ENCODE results near the gene RET. TPM values are rescaled to one million over a fixed set of nuclear protein-coding genes. Genes with fewer than 3 reads are reported as not detected.

RET gene
- total RNA-seq, 1 experiment from 2014 or later: not detected

DNA sequence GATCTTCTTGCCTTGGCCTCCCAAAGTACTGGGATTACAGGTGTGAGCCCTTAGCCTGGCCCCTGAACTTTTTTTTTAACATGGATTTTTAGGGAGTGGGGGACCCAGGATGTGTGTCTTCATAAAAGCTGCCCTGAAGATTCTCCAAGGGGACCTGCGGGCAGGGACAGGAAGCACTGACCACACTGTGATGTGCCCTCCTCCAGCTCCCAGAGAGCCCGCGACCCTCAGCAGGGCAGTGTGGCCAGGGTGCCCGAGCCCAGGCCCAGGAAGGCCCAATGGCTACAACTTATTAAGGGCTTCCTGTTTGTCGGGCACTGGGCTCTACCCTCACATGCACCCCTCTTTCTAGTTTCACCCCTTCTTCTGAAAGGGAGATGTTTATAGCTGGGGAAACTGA is 2.5 kb upstream of the RET start:
- peaks cover 4% of the 10 kb centered on the region; the same call in 1 of the 2 replicates for H3K4me1 ChIP-seq
- CTCF ChIA-PET: no interaction called here
- peaks cover 10% of the 10 kb centered on the region for H3K27me3 ChIP-seq (replicated peaks; ENCODE audit: control insufficient read depth, insufficient read depth, low read length)
- H3K4me1 Mint-ChIP-seq (ENCODE audit: low read depth, unreplicated experiment): no peaks in the 10 kb centered on the region
- H3K27me3 Mint-ChIP-seq (ENCODE audit: insufficient read depth, unreplicated experiment): peaks cover 24% of the 10 kb centered on the region
- intact Hi-C loops (cut with micrococcal nuclease; ENCODE audit: unreplicated experiment): no loop called here
- no peak for DNase-seq
- no peak overlapping the region for H3K4me3 ChIP-seq (ENCODE audit: low read depth, low read length)
- no peak overlapping the region for H3K27ac Mint-ChIP-seq (ENCODE audit: unreplicated experiment)
- H3K9me3 ChIP-seq: no peaks in the 10 kb centered on the region
- no TSS peak for BruUV-seq (replicated peaks)
- H3K9me3 Mint-ChIP-seq (ENCODE audit: unreplicated experiment): no peaks in the 10 kb centered on the region
- POLR2A ChIA-PET: interaction anchor here (0.7 kb wide), 1 partner anchor 283 kb away, joined by 3 read pairs; no protein-coding TSS in a partner anchor
- H3K36me3 ChIP-seq (ENCODE audit: control insufficient read depth, insufficient read depth, low read length): no peaks in the 10 kb centered on the region; the same call in 1 of the 2 replicates
- TF ChIP-seq, protein P1, sequence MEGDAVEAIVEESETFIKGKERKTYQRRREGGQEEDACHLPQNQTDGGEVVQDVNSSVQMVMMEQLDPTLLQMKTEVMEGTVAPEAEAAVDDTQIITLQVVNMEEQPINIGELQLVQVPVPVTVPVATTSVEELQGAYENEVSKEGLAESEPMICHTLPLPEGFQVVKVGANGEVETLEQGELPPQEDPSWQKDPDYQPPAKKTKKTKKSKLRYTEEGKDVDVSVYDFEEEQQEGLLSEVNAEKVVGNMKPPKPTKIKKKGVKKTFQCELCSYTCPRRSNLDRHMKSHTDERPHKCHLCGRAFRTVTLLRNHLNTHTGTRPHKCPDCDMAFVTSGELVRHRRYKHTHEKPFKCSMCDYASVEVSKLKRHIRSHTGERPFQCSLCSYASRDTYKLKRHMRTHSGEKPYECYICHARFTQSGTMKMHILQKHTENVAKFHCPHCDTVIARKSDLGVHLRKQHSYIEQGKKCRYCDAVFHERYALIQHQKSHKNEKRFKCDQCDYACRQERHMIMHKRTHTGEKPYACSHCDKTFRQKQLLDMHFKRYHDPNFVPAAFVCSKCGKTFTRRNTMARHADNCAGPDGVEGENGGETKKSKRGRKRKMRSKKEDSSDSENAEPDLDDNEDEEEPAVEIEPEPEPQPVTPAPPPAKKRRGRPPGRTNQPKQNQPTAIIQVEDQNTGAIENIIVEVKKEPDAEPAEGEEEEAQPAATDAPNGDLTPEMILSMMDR (IDR thresholded peaks at IDR 0.05; ENCODE audit: insufficient read depth in 1 of 2, low read depth in 1 of 2, low read length in 1 of 2, severe bottlenecking in 1 of 2, unreplicated experiment in 1 of 2): no peak
- no peaks in the 10 kb centered on the region for H3K36me3 Mint-ChIP-seq (ENCODE audit: insufficient read depth, unreplicated experiment)
- no peak overlapping the region for H3K4me3 Mint-ChIP-seq (ENCODE audit: unreplicated experiment)

DNA sequence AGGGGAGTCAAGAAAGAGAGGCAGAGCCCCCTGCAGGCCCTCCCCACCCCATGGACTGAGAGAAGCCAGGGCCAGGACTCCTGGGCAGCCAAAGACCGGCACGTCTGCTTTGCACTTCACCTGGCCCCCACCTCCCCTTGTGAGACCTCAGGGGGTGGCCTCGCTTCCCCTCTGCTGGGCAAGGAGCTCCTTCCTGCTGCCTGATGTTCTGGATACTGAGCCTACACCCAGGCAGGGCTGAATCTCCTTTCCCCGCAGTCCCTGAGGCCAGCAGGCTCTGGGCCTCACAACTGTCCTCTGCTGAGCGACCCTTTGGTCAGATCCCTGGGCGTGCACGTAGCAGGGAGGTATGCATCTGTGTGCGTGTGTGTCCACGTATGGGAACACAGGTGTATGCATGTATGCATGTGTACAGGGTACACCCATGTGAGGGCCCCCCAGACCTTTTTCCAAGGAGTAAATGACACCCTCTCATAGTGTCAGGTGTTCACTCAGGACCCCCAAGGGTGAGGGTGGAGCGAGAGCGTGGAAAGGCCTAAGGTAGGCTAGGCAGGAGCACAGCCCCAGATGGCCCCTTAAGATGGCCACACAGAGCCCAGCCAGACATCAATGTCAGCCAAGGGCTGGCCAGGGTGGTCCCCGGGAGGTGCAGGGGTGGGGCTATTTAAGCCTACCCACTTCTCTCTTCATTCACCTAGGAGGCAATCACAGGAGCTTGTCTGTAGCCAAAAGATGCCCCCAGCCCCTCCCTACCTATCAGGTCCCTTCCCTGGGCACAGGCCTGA is 1.9 kb upstream of the RET start:
- no peak overlapping the region for H3K27ac Mint-ChIP-seq (ENCODE audit: unreplicated experiment)
- H3K4me3 ChIP-seq (ENCODE audit: low read depth, low read length): no peak overlapping the region
- no peaks in the 10 kb centered on the region for H3K9me3 Mint-ChIP-seq (ENCODE audit: unreplicated experiment)
- no peak overlapping the region for H3K4me3 Mint-ChIP-seq (ENCODE audit: unreplicated experiment)
- H3K9me3 ChIP-seq: no peaks in the 10 kb centered on the region
- BruUV-seq (replicated peaks): no TSS peak
- POLR2A ChIA-PET: interaction anchor here (0.7 kb wide), 1 partner anchor 283 kb away, joined by 3 read pairs; no protein-coding TSS in a partner anchor
- CTCF ChIA-PET: interaction anchor here (0.6 kb wide), 1 partner anchor 321 kb away, joined by 3 read pairs; no protein-coding TSS in a partner anchor
- peaks cover 4% of the 10 kb centered on the region; the same call in 1 of the 2 replicates for H3K4me1 ChIP-seq
- H3K27me3 Mint-ChIP-seq (ENCODE audit: insufficient read depth, unreplicated experiment): peaks cover 26% of the 10 kb centered on the region
- no peaks in the 10 kb centered on the region for H3K4me1 Mint-ChIP-seq (ENCODE audit: low read depth, unreplicated experiment)
- no peaks in the 10 kb centered on the region; the same call in 1 of the 2 replicates for H3K36me3 ChIP-seq (ENCODE audit: control insufficient read depth, insufficient read depth, low read length)
- H3K36me3 Mint-ChIP-seq (ENCODE audit: insufficient read depth, unreplicated experiment): no peaks in the 10 kb centered on the region
- intact Hi-C loops (cut with micrococcal nuclease; ENCODE audit: unreplicated experiment): no loop called here
- no peak for DNase-seq
- TF ChIP-seq, protein P1 (IDR thresholded peaks at IDR 0.05; ENCODE audit: insufficient read depth in 1 of 2, low read depth in 1 of 2, low read length in 1 of 2, severe bottlenecking in 1 of 2, unreplicated experiment in 1 of 2): peak in 1 of 2 experiments; percentile 1
- H3K27me3 ChIP-seq (replicated peaks; ENCODE audit: control insufficient read depth, insufficient read depth, low read length): peaks cover 10% of the 10 kb centered on the region

DNA sequence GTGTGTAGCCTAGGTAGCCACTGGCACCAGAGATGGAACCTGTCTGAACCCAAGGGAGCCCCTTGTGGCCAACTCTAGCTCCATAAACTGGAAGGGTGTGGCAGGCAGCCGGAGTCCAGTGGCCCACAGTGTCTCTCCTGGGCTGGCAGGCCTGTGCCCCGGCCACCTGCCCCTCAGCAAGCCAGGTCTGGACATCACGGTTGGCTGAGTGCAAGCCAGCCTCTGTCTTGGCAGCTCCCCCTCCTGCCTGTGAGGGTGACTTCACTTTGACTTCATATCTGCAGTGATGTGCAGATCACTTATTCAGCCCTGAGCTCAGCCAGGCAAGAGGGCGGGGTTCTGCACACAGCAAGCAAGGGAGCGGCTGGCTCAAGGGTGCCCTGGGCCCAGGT is 1.3 kb upstream of the RET start:
- no peak overlapping the region for H3K4me3 Mint-ChIP-seq (ENCODE audit: unreplicated experiment)
- no peaks in the 10 kb centered on the region; the same call in 1 of the 2 replicates for H3K36me3 ChIP-seq (ENCODE audit: control insufficient read depth, insufficient read depth, low read length)
- TF ChIP-seq, protein P1 (IDR thresholded peaks at IDR 0.05; ENCODE audit: insufficient read depth in 1 of 2, low read depth in 1 of 2, low read length in 1 of 2, severe bottlenecking in 1 of 2, unreplicated experiment in 1 of 2): peak in 1 of 2 experiments; percentile 14
- no TSS peak for BruUV-seq (replicated peaks)
- ChIA-PET CTCF (interaction anchor here (0.6 kb wide), 1 partner anchor 322 kb away, joined by 3 read pairs; no protein-coding TSS in a partner anchor), POLR2A (no interaction called here)
- peak in 1 of 2 experiments; percentile 30 for DNase-seq
- intact Hi-C loops (cut with micrococcal nuclease; ENCODE audit: unreplicated experiment): no loop called here
- no peaks in the 10 kb centered on the region for H3K4me1 Mint-ChIP-seq (ENCODE audit: low read depth, unreplicated experiment)
- H3K9me3 Mint-ChIP-seq (ENCODE audit: unreplicated experiment): no peaks in the 10 kb centered on the region
- H3K4me1 ChIP-seq: peaks cover 4% of the 10 kb centered on the region; the same call in 1 of the 2 replicates
- H3K27me3 Mint-ChIP-seq (ENCODE audit: insufficient read depth, unreplicated experiment): peaks cover 25% of the 10 kb centered on the region
- H3K27ac Mint-ChIP-seq (ENCODE audit: unreplicated experiment): no peak overlapping the region
- peaks cover 10% of the 10 kb centered on the region for H3K27me3 ChIP-seq (replicated peaks; ENCODE audit: control insufficient read depth, insufficient read depth, low read length)
- H3K36me3 Mint-ChIP-seq (ENCODE audit: insufficient read depth, unreplicated experiment): no peaks in the 10 kb centered on the region
- no peaks in the 10 kb centered on the region for H3K9me3 ChIP-seq
- no peak overlapping the region for H3K4me3 ChIP-seq (ENCODE audit: low read depth, low read length)
